ENCODE measurements around the gene HLA-DQA2.
"Not testable (repeated sequence)": the region's sequence is repeated elsewhere in the genome, so short reads cannot be mapped to it uniquely, and the experiment has no call there.

The HLA-DQA2 gene

GRCh38 chr6:32741031-32741960 is at the start of gene HLA-DQA2:
HLA-DQA2 (plus strand) TSS chr6:32741391; CDS start chr6:32741444, 53 bp downstream.
- Histone ChIP-seq H3K27ac (ENCODE audit: low read length) (no peak within 1 kb of the TSS), H3K9ac (ENCODE audit: low read length in 2 of 2) (no peak within 1 kb of the TSS), H3K4me3 (ENCODE audit: low read length in 2 of 2) (no peak within 1 kb of the TSS), H3K9me3 (ENCODE audit: control insufficient read depth in 2 of 2, low read length in 2 of 2) (no peaks in the 10 kb centered on the region), H3K27me3 (ENCODE audit: control insufficient read depth in 1 of 2, insufficient read depth in 2 of 2, low read length in 2 of 2) (peaks cover 4% of the 10 kb centered on the region in 2 donors), H3K36me3 (ENCODE audit: control insufficient read depth in 2 of 2, insufficient read depth in 2 of 2, low read length in 2 of 2) (no peaks in the 10 kb centered on the region), H3K4me1 (ENCODE audit: control insufficient read depth, insufficient read depth, low read length) (no peaks in the 10 kb centered on the region)

- no peak overlapping the region for H3K27ac ChIP-seq (ENCODE audit: low read length)
- no peak overlapping the region for H3K9ac ChIP-seq (ENCODE audit: low read length in 2 of 2)
Observed at GRCh38 chr6:32692019-32692418, 49.2 kb upstream of the HLA-DQA2 start.

GRCh38 chr6:32697031-32697430 is 44.2 kb upstream of the HLA-DQA2 start:
- H3K4me3 ChIP-seq (ENCODE audit: low read length in 2 of 2): no peak overlapping the region
- peaks cover 0 to 2% of the 10 kb centered on the region in 2 donors for H3K9me3 ChIP-seq (ENCODE audit: control insufficient read depth in 2 of 2, low read length in 2 of 2)
- peaks cover 3 to 4% of the 10 kb centered on the region in 2 donors for H3K27me3 ChIP-seq (ENCODE audit: control insufficient read depth in 1 of 2, insufficient read depth in 2 of 2, low read length in 2 of 2)
- H3K36me3 ChIP-seq (ENCODE audit: control insufficient read depth in 2 of 2, insufficient read depth in 2 of 2, low read length in 2 of 2): no peaks in the 10 kb centered on the region
- H3K27ac ChIP-seq (ENCODE audit: low read length): no peak overlapping the region
- H3K9ac ChIP-seq (ENCODE audit: low read length in 2 of 2): no peak overlapping the region
- H3K4me1 ChIP-seq (ENCODE audit: control insufficient read depth, insufficient read depth, low read length): no peaks in the 10 kb centered on the region

More at GRCh38 chr6:32692019-32692418, 49.2 kb upstream of the HLA-DQA2 start:
- Histone ChIP-seq H3K27me3 (ENCODE audit: control insufficient read depth in 1 of 2, insufficient read depth in 2 of 2, low read length in 2 of 2) (no peaks in the 10 kb centered on the region), H3K4me1 (ENCODE audit: control insufficient read depth, insufficient read depth, low read length) (no peaks in the 10 kb centered on the region), H3K36me3 (ENCODE audit: control insufficient read depth in 2 of 2, insufficient read depth in 2 of 2, low read length in 2 of 2) (no peaks in the 10 kb centered on the region), H3K9me3 (ENCODE audit: control insufficient read depth in 2 of 2, low read length in 2 of 2) (peaks cover 0 to 2% of the 10 kb centered on the region in 2 donors), H3K4me3 (ENCODE audit: low read length in 2 of 2) (no peak overlapping the region)

DNA sequence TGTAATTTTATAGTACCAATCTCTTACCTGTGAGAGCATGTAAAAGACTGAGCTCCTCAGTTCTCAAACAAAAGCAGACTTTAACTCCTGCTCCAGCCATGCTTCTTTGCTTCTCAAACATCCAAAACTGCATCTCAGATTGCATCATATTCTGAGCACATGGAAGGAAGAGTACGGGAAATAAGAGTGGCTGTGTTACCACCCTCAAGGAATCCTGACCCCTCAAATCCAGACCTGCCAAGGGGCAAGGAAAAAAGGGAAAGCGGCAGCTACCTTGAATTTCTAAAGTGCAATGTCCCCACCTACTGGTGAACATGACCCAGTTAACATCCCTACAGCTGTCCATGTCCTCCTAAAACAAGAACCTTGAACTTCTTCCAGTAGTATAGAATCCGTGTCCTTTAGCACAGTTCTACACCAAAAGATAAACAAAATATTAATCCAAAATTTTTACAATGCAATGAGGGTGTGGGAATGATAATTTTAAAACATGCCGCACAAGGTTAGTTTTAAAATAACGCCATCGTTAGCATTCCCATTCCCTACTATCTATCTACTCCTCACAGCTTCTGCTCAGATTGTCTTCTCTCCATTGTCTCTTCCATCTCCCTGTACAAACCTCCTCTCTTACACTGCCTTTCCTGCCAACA is 40.7 kb upstream of the HLA-DQA2 start:
- Histone ChIP-seq H3K4me1 (ENCODE audit: control insufficient read depth, insufficient read depth, low read length) (no peaks in the 10 kb centered on the region), H3K9ac (ENCODE audit: low read length in 2 of 2) (no peak overlapping the region), H3K27me3 (ENCODE audit: control insufficient read depth in 1 of 2, insufficient read depth in 2 of 2, low read length in 2 of 2) (peaks cover 6 to 8% of the 10 kb centered on the region in 2 donors), H3K27ac (ENCODE audit: low read length) (no peak overlapping the region), H3K9me3 (ENCODE audit: control insufficient read depth in 2 of 2, low read length in 2 of 2) (no peaks in the 10 kb centered on the region), H3K4me3 (ENCODE audit: low read length in 2 of 2) (no peak overlapping the region), H3K36me3 (ENCODE audit: control insufficient read depth in 2 of 2, insufficient read depth in 2 of 2, low read length in 2 of 2) (no peaks in the 10 kb centered on the region)

GRCh38 chr6:32703347-32703746 is 37.8 kb upstream of the HLA-DQA2 start:
- Histone ChIP-seq H3K27me3 (ENCODE audit: control insufficient read depth in 1 of 2, insufficient read depth in 2 of 2, low read length in 2 of 2) (peaks cover 5 to 6% of the 10 kb centered on the region in 2 donors), H3K4me3 (ENCODE audit: low read length in 2 of 2) (no peak overlapping the region), H3K9me3 (ENCODE audit: control insufficient read depth in 2 of 2, low read length in 2 of 2) (no peaks in the 10 kb centered on the region), H3K27ac (ENCODE audit: low read length) (no peak overlapping the region), H3K36me3 (ENCODE audit: control insufficient read depth in 2 of 2, insufficient read depth in 2 of 2, low read length in 2 of 2) (no peaks in the 10 kb centered on the region), H3K9ac (ENCODE audit: low read length in 2 of 2) (no peak overlapping the region), H3K4me1 (ENCODE audit: control insufficient read depth, insufficient read depth, low read length) (no peaks in the 10 kb centered on the region)

- H3K4me1 ChIP-seq (ENCODE audit: control insufficient read depth, insufficient read depth, low read length); H3K27me3 ChIP-seq (ENCODE audit: control insufficient read depth in 1 of 2, insufficient read depth in 2 of 2, low read length in 2 of 2); H3K9ac ChIP-seq (ENCODE audit: low read length in 2 of 2); H3K9me3 ChIP-seq (ENCODE audit: control insufficient read depth in 2 of 2, low read length in 2 of 2); H3K4me3 ChIP-seq (ENCODE audit: low read length in 2 of 2); H3K36me3 ChIP-seq (ENCODE audit: control insufficient read depth in 2 of 2, insufficient read depth in 2 of 2, low read length in 2 of 2); H3K27ac ChIP-seq (ENCODE audit: low read length): not testable (repeated sequence)
Observed at GRCh38 chr6:32705164-32705563, 36.0 kb upstream of the HLA-DQA2 start.

- no peaks in the 10 kb centered on the region for H3K4me1 ChIP-seq (ENCODE audit: control insufficient read depth, insufficient read depth, low read length)
- no peaks in the 10 kb centered on the region for H3K27me3 ChIP-seq (ENCODE audit: control insufficient read depth in 1 of 2, insufficient read depth in 2 of 2, low read length in 2 of 2)
- no peak overlapping the region for H3K9ac ChIP-seq (ENCODE audit: low read length in 2 of 2)
- H3K4me3 ChIP-seq (ENCODE audit: low read length in 2 of 2): no peak overlapping the region
- H3K36me3 ChIP-seq (ENCODE audit: control insufficient read depth in 2 of 2, insufficient read depth in 2 of 2, low read length in 2 of 2): no peaks in the 10 kb centered on the region
- no peaks in the 10 kb centered on the region for H3K9me3 ChIP-seq (ENCODE audit: control insufficient read depth in 2 of 2, low read length in 2 of 2)
- H3K27ac ChIP-seq (ENCODE audit: low read length): no peak overlapping the region
Observed at GRCh38 chr6:32709625-32710024, 31.6 kb upstream of the HLA-DQA2 start.

DNA sequence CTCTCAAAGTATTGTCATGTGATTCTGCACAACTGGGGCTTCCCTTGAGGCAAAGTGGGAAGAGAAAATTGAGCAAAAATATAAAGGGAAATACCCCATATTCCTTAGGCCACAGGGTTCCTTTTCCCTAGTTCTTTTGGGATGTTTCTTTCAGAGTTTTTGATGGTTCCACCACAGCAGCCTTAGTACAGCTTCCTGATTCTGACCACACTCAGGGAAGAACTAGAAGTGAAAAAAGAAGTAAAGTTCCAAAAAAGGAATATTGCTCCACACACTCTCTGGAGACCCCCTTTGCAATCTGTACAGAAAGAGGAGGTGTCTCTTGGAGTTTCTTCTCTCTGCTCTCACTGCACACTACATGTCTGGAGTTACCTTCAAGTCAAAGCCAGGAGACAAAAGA is 27.9 kb upstream of the HLA-DQA2 start:
- Histone ChIP-seq H3K27ac (ENCODE audit: low read length) (no peak overlapping the region), H3K27me3 (ENCODE audit: control insufficient read depth in 1 of 2, insufficient read depth in 2 of 2, low read length in 2 of 2) (peaks cover 0 to 2% of the 10 kb centered on the region in 2 donors), H3K9me3 (ENCODE audit: control insufficient read depth in 2 of 2, low read length in 2 of 2) (no peaks in the 10 kb centered on the region), H3K9ac (ENCODE audit: low read length in 2 of 2) (no peak overlapping the region), H3K36me3 (ENCODE audit: control insufficient read depth in 2 of 2, insufficient read depth in 2 of 2, low read length in 2 of 2) (no peaks in the 10 kb centered on the region), H3K4me1 (ENCODE audit: control insufficient read depth, insufficient read depth, low read length) (no peaks in the 10 kb centered on the region), H3K4me3 (ENCODE audit: low read length in 2 of 2) (no peak overlapping the region)

GRCh38 chr6:32716396-32716795 is 24.8 kb upstream of the HLA-DQA2 start:
- Histone ChIP-seq H3K27me3 (ENCODE audit: control insufficient read depth in 1 of 2, insufficient read depth in 2 of 2, low read length in 2 of 2) (peaks cover 0 to 2% of the 10 kb centered on the region in 2 donors), H3K4me3 (ENCODE audit: low read length in 2 of 2) (no peak overlapping the region), H3K36me3 (ENCODE audit: control insufficient read depth in 2 of 2, insufficient read depth in 2 of 2, low read length in 2 of 2) (no peaks in the 10 kb centered on the region), H3K27ac (ENCODE audit: low read length) (no peak overlapping the region), H3K4me1 (ENCODE audit: control insufficient read depth, insufficient read depth, low read length) (no peaks in the 10 kb centered on the region), H3K9me3 (ENCODE audit: control insufficient read depth in 2 of 2, low read length in 2 of 2) (no peaks in the 10 kb centered on the region), H3K9ac (ENCODE audit: low read length in 2 of 2) (no peak overlapping the region)

DNA sequence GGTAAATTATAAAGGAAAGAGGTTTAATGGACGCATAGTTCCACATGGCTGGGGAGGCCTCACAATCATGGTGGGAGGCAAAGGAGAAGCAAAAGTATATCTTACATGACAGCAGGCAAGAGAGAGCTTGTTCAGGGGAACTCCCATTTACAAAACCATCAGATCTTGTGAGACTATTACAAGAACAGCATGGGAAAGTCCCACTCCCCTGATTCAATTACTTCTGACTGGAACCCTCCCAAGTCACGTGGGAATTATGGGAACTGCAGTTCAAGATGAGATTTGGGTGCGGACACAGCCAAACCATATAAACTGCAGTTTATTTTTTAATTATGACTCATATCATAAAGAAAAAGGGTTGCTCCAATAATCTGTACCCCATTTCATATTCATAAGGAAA is 22.3 kb upstream of the HLA-DQA2 start:
- Histone ChIP-seq H3K36me3 (ENCODE audit: control insufficient read depth in 2 of 2, insufficient read depth in 2 of 2, low read length in 2 of 2) (no peaks in the 10 kb centered on the region), H3K9ac (ENCODE audit: low read length in 2 of 2) (no peak overlapping the region), H3K27ac (ENCODE audit: low read length) (no peak overlapping the region), H3K4me1 (ENCODE audit: control insufficient read depth, insufficient read depth, low read length) (no peaks in the 10 kb centered on the region), H3K27me3 (ENCODE audit: control insufficient read depth in 1 of 2, insufficient read depth in 2 of 2, low read length in 2 of 2) (peaks cover 0 to 2% of the 10 kb centered on the region in 2 donors), H3K9me3 (ENCODE audit: control insufficient read depth in 2 of 2, low read length in 2 of 2) (no peaks in the 10 kb centered on the region), H3K4me3 (ENCODE audit: low read length in 2 of 2) (no peak overlapping the region)

GRCh38 chr6:32738126-32738525 is 3.1 kb upstream of the HLA-DQA2 start:
- no peak overlapping the region for H3K27ac ChIP-seq (ENCODE audit: low read length)
- H3K9ac ChIP-seq (ENCODE audit: low read length in 2 of 2): no peak overlapping the region
- peaks cover 0 to 3% of the 10 kb centered on the region in 2 donors for H3K27me3 ChIP-seq (ENCODE audit: control insufficient read depth in 1 of 2, insufficient read depth in 2 of 2, low read length in 2 of 2)
- no peaks in the 10 kb centered on the region for H3K4me1 ChIP-seq (ENCODE audit: control insufficient read depth, insufficient read depth, low read length)
- no peaks in the 10 kb centered on the region for H3K9me3 ChIP-seq (ENCODE audit: control insufficient read depth in 2 of 2, low read length in 2 of 2)
- no peak overlapping the region for H3K4me3 ChIP-seq (ENCODE audit: low read length in 2 of 2)
- no peaks in the 10 kb centered on the region for H3K36me3 ChIP-seq (ENCODE audit: control insufficient read depth in 2 of 2, insufficient read depth in 2 of 2, low read length in 2 of 2)
